GM23338 (cell line): ENCODE measurements around the gene PTGR3. TPM values are rescaled to one million over a fixed set of nuclear protein-coding genes. Genes with fewer than 3 reads are reported as not detected.

Experiments
- EZH2 ChIP-seq: fragments of 200-600 bp; sonication (generic); IDR thresholded peaks from one replicate; pipeline ENCODE4 v1.8.0; 2017; ENCODE audit warnings: antibody characterized with exemption, mild to moderate bottlenecking, low read depth; ENCODE audit not compliant: unreplicated experiment
- EZH2phosphoT487 ChIP-seq: fragments of 200-600 bp; sonication (generic); IDR thresholded peaks from one replicate; pipeline ENCODE4 v1.8.1; 2018; ENCODE audit warnings: antibody characterized with exemption; ENCODE audit not compliant: unreplicated experiment
- NANOG ChIP-seq: IDR thresholded peaks from 2 replicates; pipeline ENCODE4 v1.6.1; 2016; ENCODE audit warnings: antibody characterized with exemption, borderline replicate concordance
- ZNF114 ChIP-seq: fragments of 250-450 bp; sonication (Bioruptor Pico); IDR thresholded peaks from 2 replicates; pipeline ENCODE4 v1.5.0; 2020; ENCODE audit warnings: mild to moderate bottlenecking, moderate library complexity
- polyA plus RNA-seq: library from polyadenylated mRNA; unstranded; fragments of >200 nt; fragmentation: Nextera tagmentation; extraction: Ambion mirVana; gene quantifications from 2 replicates; pipeline ENCODE4 v1.2.1, GENCODE V29; 2016
- total RNA-seq: library from RNA; depleted of rRNA; stranded (reverse); fragments of >200 nt; shearing (Covaris generic); gene quantifications from 2 replicates; pipeline ENCODE4 v1.2.3, GENCODE V29; 2014
- TF ChIP-seq, protein P1 (sequence below): fragments of 250-450 bp; sonication (Bioruptor Pico); IDR thresholded peaks from 2 replicates; pipeline ENCODE4 v1.5.0; 2020; ENCODE audit warnings: mild to moderate bottlenecking, moderate library complexity
- TF ChIP-seq, protein P2 (sequence below), 2 experiments: fragments of 200-600 bp in 1 of 2; sonication (generic) in 1 of 2; conservative IDR thresholded peaks; 2 replicates each; pipeline versions ENCODE4 v1.5.1 to v1.6.1; 2016 to 2017; ENCODE audit warnings: antibody characterized with exemption in 2 of 2, low read depth in 2 of 2, mild to moderate bottlenecking in 2 of 2, moderate library complexity in 1 of 2
- TF ChIP-seq, protein P3 (sequence below): IDR thresholded peaks from one replicate; pipeline ENCODE4 v1.6.1; 2018; ENCODE audit warnings: antibody characterized with exemption; ENCODE audit not compliant: unreplicated experiment

PTGR3 gene
- total and polyA plus RNA-seq, 2 experiments from 2014 or later: 0.84 to 1.5 TPM

DNA sequence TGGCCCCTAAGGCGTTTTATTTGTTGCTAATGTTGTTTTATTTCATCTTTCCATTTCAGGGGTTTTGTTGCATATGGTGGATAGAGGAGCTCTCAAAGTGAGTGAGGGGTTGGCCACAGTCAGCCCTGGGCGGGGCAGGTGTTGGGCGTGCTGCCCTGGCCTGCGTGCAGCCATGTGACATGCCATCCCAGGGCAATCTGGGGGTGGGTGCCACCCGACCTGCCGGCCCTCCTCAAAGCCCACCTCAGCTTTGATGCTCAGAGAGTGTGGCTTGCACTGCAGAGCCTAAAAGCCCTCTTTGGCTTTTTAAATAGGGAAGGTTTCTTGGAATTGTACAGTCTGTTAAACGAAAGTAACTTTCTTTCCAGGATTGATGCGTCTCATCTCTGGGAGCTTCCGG is 20.0 kb upstream of the PTGR3 start (continued):
- TF ChIP-seq, protein P1, sequence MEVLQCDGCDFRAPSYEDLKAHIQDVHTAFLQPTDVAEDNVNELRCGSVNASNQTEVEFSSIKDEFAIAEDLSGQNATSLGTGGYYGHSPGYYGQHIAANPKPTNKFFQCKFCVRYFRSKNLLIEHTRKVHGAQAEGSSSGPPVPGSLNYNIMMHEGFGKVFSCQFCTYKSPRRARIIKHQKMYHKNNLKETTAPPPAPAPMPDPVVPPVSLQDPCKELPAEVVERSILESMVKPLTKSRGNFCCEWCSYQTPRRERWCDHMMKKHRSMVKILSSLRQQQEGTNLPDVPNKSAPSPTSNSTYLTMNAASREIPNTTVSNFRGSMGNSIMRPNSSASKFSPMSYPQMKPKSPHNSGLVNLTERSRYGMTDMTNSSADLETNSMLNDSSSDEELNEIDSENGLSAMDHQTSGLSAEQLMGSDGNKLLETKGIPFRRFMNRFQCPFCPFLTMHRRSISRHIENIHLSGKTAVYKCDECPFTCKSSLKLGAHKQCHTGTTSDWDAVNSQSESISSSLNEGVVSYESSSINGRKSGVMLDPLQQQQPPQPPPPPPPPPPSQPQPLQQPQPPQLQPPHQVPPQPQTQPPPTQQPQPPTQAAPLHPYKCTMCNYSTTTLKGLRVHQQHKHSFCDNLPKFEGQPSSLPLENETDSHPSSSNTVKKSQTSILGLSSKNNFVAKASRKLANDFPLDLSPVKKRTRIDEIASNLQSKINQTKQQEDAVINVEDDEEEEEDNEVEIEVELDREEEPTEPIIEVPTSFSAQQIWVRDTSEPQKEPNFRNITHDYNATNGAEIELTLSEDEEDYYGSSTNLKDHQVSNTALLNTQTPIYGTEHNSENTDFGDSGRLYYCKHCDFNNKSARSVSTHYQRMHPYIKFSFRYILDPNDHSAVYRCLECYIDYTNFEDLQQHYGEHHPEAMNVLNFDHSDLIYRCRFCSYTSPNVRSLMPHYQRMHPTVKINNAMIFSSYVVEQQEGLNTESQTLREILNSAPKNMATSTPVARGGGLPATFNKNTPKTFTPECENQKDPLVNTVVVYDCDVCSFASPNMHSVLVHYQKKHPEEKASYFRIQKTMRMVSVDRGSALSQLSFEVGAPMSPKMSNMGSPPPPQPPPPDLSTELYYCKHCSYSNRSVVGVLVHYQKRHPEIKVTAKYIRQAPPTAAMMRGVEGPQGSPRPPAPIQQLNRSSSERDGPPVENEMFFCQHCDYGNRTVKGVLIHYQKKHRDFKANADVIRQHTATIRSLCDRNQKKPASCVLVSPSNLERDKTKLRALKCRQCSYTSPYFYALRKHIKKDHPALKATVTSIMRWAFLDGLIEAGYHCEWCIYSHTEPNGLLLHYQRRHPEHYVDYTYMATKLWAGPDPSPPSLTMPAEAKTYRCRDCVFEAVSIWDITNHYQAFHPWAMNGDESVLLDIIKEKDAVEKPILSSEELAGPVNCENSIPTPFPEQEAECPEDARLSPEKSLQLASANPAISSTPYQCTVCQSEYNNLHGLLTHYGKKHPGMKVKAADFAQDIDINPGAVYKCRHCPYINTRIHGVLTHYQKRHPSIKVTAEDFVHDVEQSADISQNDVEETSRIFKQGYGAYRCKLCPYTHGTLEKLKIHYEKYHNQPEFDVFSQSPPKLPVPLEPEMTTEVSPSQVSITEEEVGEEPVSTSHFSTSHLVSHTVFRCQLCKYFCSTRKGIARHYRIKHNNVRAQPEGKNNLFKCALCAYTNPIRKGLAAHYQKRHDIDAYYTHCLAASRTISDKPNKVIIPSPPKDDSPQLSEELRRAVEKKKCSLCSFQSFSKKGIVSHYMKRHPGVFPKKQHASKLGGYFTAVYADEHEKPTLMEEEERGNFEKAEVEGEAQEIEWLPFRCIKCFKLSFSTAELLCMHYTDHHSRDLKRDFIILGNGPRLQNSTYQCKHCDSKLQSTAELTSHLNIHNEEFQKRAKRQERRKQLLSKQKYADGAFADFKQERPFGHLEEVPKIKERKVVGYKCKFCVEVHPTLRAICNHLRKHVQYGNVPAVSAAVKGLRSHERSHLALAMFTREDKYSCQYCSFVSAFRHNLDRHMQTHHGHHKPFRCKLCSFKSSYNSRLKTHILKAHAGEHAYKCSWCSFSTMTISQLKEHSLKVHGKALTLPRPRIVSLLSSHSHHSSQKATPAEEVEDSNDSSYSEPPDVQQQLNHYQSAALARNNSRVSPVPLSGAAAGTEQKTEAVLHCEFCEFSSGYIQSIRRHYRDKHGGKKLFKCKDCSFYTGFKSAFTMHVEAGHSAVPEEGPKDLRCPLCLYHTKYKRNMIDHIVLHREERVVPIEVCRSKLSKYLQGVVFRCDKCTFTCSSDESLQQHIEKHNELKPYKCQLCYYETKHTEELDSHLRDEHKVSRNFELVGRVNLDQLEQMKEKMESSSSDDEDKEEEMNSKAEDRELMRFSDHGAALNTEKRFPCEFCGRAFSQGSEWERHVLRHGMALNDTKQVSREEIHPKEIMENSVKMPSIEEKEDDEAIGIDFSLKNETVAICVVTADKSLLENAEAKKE (CRISPR knock-in tag): no peak
- TF ChIP-seq ZNF114 (CRISPR knock-in tag) (no peak), EZH2phosphoT487 (no peak), EZH2 (no peak), NANOG (no peak)
- TF ChIP-seq, protein P2, sequence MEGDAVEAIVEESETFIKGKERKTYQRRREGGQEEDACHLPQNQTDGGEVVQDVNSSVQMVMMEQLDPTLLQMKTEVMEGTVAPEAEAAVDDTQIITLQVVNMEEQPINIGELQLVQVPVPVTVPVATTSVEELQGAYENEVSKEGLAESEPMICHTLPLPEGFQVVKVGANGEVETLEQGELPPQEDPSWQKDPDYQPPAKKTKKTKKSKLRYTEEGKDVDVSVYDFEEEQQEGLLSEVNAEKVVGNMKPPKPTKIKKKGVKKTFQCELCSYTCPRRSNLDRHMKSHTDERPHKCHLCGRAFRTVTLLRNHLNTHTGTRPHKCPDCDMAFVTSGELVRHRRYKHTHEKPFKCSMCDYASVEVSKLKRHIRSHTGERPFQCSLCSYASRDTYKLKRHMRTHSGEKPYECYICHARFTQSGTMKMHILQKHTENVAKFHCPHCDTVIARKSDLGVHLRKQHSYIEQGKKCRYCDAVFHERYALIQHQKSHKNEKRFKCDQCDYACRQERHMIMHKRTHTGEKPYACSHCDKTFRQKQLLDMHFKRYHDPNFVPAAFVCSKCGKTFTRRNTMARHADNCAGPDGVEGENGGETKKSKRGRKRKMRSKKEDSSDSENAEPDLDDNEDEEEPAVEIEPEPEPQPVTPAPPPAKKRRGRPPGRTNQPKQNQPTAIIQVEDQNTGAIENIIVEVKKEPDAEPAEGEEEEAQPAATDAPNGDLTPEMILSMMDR (conservative IDR thresholded peaks at IDR 0.05; ENCODE audit: low read depth in 2 of 2): no peak
- TF ChIP-seq, protein P3, sequence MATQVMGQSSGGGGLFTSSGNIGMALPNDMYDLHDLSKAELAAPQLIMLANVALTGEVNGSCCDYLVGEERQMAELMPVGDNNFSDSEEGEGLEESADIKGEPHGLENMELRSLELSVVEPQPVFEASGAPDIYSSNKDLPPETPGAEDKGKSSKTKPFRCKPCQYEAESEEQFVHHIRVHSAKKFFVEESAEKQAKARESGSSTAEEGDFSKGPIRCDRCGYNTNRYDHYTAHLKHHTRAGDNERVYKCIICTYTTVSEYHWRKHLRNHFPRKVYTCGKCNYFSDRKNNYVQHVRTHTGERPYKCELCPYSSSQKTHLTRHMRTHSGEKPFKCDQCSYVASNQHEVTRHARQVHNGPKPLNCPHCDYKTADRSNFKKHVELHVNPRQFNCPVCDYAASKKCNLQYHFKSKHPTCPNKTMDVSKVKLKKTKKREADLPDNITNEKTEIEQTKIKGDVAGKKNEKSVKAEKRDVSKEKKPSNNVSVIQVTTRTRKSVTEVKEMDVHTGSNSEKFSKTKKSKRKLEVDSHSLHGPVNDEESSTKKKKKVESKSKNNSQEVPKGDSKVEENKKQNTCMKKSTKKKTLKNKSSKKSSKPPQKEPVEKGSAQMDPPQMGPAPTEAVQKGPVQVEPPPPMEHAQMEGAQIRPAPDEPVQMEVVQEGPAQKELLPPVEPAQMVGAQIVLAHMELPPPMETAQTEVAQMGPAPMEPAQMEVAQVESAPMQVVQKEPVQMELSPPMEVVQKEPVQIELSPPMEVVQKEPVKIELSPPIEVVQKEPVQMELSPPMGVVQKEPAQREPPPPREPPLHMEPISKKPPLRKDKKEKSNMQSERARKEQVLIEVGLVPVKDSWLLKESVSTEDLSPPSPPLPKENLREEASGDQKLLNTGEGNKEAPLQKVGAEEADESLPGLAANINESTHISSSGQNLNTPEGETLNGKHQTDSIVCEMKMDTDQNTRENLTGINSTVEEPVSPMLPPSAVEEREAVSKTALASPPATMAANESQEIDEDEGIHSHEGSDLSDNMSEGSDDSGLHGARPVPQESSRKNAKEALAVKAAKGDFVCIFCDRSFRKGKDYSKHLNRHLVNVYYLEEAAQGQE: no peak
